ENCODE results near the gene UBASH3B. TPM values are rescaled to one million over a fixed set of nuclear protein-coding genes. Genes with fewer than 3 reads are reported as not detected.

Gene UBASH3B
- total RNA-seq, 1 donor from 2014 or later = 8.5 TPM

GRCh38 chr11:122799406-122800105 is 144.0 kb downstream of the UBASH3B start:
- TF ChIP-seq CTCF (IDR thresholded peaks at IDR 0.05) = no peak
- Histone ChIP-seq H3K27ac (no peak overlapping the region), H3K36me3 (no peaks in the 10 kb centered on the region), H3K27me3 (no peaks in the 10 kb centered on the region), H3K4me1 (no peaks in the 10 kb centered on the region), H3K9me3 (no peaks in the 10 kb centered on the region), H3K4me3 (no peak overlapping the region)
- no peak for DNase-seq (ENCODE audit: low spot score in 2 of 2)
- intact Hi-C loops (cut with DNase I) = no loop called here

GRCh38 chr11:122802876-122803275 is 147.4 kb downstream of the UBASH3B start:
- DNase-seq (ENCODE audit: low spot score in 2 of 2) = no peak
- Histone ChIP-seq H3K4me1 (no peaks in the 10 kb centered on the region), H3K4me3 (no peak overlapping the region), H3K9me3 (no peaks in the 10 kb centered on the region), H3K27ac (no peak overlapping the region), H3K27me3 (no peaks in the 10 kb centered on the region), H3K36me3 (no peaks in the 10 kb centered on the region)
- no peak for TF ChIP-seq CTCF (IDR thresholded peaks at IDR 0.05)
- intact Hi-C loops (cut with DNase I) = no loop called here

- no peak for TF ChIP-seq CTCF (IDR thresholded peaks at IDR 0.05)
- no peak overlapping the region for H3K4me3 ChIP-seq
- intact Hi-C loops (cut with DNase I) = no loop called here
- no peaks in the 10 kb centered on the region for H3K36me3 ChIP-seq
- DNase-seq (ENCODE audit: low spot score in 2 of 2) = no peak
- H3K4me1 ChIP-seq = no peaks in the 10 kb centered on the region
- H3K27ac ChIP-seq = no peak overlapping the region
- H3K27me3 ChIP-seq = no peaks in the 10 kb centered on the region
- no peaks in the 10 kb centered on the region for H3K9me3 ChIP-seq
Measured at GRCh38 chr11:122803306-122803705, 147.8 kb downstream of the UBASH3B start.

- H3K27me3 ChIP-seq = no peaks in the 10 kb centered on the region
- H3K27ac ChIP-seq = no peak overlapping the region
- H3K4me3 ChIP-seq = no peak overlapping the region
- DNase-seq (ENCODE audit: low spot score in 2 of 2) = no peak
- H3K9me3 ChIP-seq = no peaks in the 10 kb centered on the region
- H3K36me3 ChIP-seq = no peaks in the 10 kb centered on the region
- TF ChIP-seq CTCF (IDR thresholded peaks at IDR 0.05) = no peak
- H3K4me1 ChIP-seq = no peaks in the 10 kb centered on the region
- intact Hi-C loops (cut with DNase I) = no loop called here
Measured at GRCh38 chr11:122803716-122804115, 148.2 kb downstream of the UBASH3B start.

- intact Hi-C loops (cut with DNase I) = no loop called here
- Histone ChIP-seq H3K36me3 (no peaks in the 10 kb centered on the region), H3K9me3 (no peaks in the 10 kb centered on the region), H3K27me3 (no peaks in the 10 kb centered on the region), H3K4me1 (no peaks in the 10 kb centered on the region), H3K27ac (no peak overlapping the region), H3K4me3 (no peak overlapping the region)
- no peak for TF ChIP-seq CTCF (IDR thresholded peaks at IDR 0.05)
- no peak for DNase-seq (ENCODE audit: low spot score in 2 of 2)
Measured at GRCh38 chr11:122804161-122804560, 148.6 kb downstream of the UBASH3B start.

GRCh38 chr11:122804796-122805195 is 149.3 kb downstream of the UBASH3B start:
- H3K4me3 ChIP-seq = no peak overlapping the region
- DNase-seq (ENCODE audit: low spot score in 2 of 2) = no peak
- no peak for TF ChIP-seq CTCF (IDR thresholded peaks at IDR 0.05)
- no peaks in the 10 kb centered on the region for H3K36me3 ChIP-seq
- H3K4me1 ChIP-seq = no peaks in the 10 kb centered on the region
- H3K27ac ChIP-seq = no peak overlapping the region
- no peaks in the 10 kb centered on the region for H3K27me3 ChIP-seq
- H3K9me3 ChIP-seq = no peaks in the 10 kb centered on the region
- intact Hi-C loops (cut with DNase I) = no loop called here
